Heart left ventricle (tissue), 13 donors: ENCODE measurements around the gene EP400.

Source experiments
- CTCF ChIP-seq, 12 donors: fragments of 200-600 bp; sonication (generic) in 4 of 12; IDR thresholded peaks; one replicate each; pipeline versions ENCODE4 v1.5.0 to v1.8.0; 2018 to 2022; ENCODE audit warnings: antibody characterized with exemption in 12 of 12, mild to moderate bottlenecking in 5 of 12
- POLR2A ChIP-seq, 2 donors: fragments of 450-650 bp; IDR thresholded peaks; one replicate each; pipeline ENCODE4 v1.6.1; 2017; ENCODE audit warnings: antibody characterized with exemption in 2 of 2, mild to moderate bottlenecking in 2 of 2, moderate library complexity in 2 of 2
- donor health status: ischemic (EF 13 %, LVEDD 7.1; RV severe dilation, severe dysfunction).
- donor health status: DM: no; HTN: yes; CAD: no.
- donor health status: DM: no; HTN: no; CAD: no.
- donor health status: ischemic (EF 25% LVEDD 6.9; RV normal size, moderate dysfunction).
- donor health status: ischemic (EF 25% LVEDD 5.7; RV mildly dilated, moderate dysfunction).
- donor health status: ischemic (EF 35%, LVEDD 5.7; RV mildly dilated, moderate dysfunction).
- donor health status: nonischemic (EF 11% LVEDD 7.7; RV severe dilation, severe dysfunction).
- donor health status: DM: yes; HTN: yes; CAD: no.
- donor health status: PGD.
- donor health status: ischemic (EF 29% LVEDD 5.4; RV normal size, mild dysfunction).
- donor health status: nonischemic (EF 23%, LVEDD 6.1; RV moderate dilation, normal function).

GRCh38 chr12:131983554-131983953 lies 33.8 kb downstream of the EP400 start:
- no peak for TF ChIP-seq CTCF (IDR thresholded peaks at IDR 0.05)
- TF ChIP-seq POLR2A (IDR thresholded peaks at IDR 0.05), result no peak
